Measurements from ENCODE around the gene RNF169.

RNF169 gene

GRCh38 chr11:74786574-74786973 is 37.9 kb downstream of the RNF169 start:
- no peak overlapping the region for H3K4me3 ChIP-seq (ENCODE audit: control insufficient read depth, low read depth, low read length)
- no peak for TF ChIP-seq CTCF (conservative IDR thresholded peaks at IDR 0.05; ENCODE audit: control insufficient read depth, insufficient read depth, low read depth, low read length)
- no peak for DNase-seq (ENCODE audit: low read depth)

DNA sequence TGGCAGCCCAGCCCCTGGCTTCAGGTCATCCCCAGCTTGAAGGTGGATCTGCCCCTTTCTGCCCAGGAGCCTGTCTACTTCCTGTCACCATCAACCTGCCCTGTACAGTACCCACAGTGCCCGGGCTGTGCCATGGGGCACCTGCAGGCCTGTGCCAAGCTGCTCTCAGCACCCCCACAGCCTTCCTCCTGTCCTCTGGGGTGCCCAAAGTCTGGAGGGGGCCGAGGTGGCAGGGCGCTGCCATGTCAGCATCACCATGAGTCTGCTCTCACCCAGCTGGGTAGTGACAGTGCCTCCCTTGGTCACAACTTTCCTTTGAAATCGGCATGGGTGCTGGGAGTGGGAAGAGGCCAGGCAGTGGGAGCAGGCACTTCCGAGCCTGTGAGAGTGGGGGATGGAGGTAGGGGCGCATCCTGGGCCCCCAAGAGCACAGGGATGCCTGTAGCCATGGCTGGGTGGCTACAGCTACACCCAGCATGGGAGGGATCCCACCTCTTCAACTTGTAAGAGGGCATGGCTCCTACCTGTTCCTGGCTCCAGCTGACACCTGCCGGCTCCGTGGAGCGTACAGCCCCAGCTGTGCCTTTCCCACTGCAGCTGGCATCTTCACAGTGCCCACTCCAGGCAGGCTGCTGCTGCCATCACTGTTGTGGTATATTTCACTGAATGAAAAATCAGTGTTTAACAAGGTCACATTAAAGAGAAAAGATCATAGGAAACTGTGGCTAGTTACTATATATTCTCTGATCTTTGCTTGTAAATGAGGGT is 42.9 kb downstream of the RNF169 start:
- no peak for DNase-seq (ENCODE audit: low read depth)
- TF ChIP-seq CTCF (conservative IDR thresholded peaks at IDR 0.05; ENCODE audit: control insufficient read depth, insufficient read depth, low read depth, low read length), result no peak
- no peak overlapping the region for H3K4me3 ChIP-seq (ENCODE audit: control insufficient read depth, low read depth, low read length)

DNA sequence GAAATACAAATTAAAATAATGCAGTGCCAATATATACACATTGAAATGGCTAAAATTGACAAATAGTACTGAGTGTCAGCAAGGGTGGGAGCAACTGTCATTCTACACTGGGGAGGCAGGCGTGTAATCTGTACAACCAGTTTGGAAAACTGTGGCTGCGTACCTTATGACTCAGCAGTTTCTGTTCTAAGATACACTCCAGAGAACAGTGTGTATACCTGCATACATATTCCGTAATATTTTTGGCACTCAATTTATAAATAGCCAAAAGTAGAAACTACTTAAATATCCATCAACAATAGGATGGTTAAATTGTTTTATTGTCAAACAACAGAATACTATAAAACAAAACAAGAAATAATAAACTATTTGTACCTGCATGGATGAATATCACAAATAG is 57.6 kb downstream of the RNF169 start:
- no peak overlapping the region for H3K4me3 ChIP-seq (ENCODE audit: control insufficient read depth, low read depth, low read length)
- DNase-seq (ENCODE audit: low read depth), result no peak
- no peak for TF ChIP-seq CTCF (conservative IDR thresholded peaks at IDR 0.05; ENCODE audit: control insufficient read depth, insufficient read depth, low read depth, low read length)

DNA sequence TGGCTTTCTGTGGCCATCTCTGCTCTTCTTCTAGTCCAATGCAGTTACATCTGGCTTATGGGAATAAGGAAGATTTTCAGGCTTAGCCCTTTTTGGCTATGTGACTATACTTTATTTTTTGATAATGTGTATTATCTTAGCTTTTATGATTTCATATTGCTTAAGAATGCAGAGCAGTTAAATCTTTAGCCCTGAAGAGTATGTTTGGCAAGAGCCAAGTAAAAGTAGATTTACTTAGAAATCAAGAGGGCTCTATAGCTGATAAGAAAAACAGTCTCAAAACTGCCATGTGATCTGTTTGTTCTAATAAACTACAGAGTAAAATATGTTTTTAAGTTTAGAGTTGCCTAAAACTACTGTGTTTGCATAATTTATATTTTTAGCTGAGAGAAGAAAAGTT is 61.2 kb downstream of the RNF169 start:
- no peak overlapping the region for H3K4me3 ChIP-seq (ENCODE audit: control insufficient read depth, low read depth, low read length)
- TF ChIP-seq CTCF (conservative IDR thresholded peaks at IDR 0.05; ENCODE audit: control insufficient read depth, insufficient read depth, low read depth, low read length), result no peak
- no peak for DNase-seq (ENCODE audit: low read depth)

- no peak for DNase-seq (ENCODE audit: low read depth)
- H3K4me3 ChIP-seq (ENCODE audit: control insufficient read depth, low read depth, low read length), result no peak overlapping the region
- TF ChIP-seq CTCF (conservative IDR thresholded peaks at IDR 0.05; ENCODE audit: control insufficient read depth, insufficient read depth, low read depth, low read length), result no peak
Measured at GRCh38 chr11:74815966-74816365, 67.3 kb downstream of the RNF169 start.

- H3K4me3 ChIP-seq (ENCODE audit: control insufficient read depth, low read depth, low read length), result no peak overlapping the region
- TF ChIP-seq CTCF (conservative IDR thresholded peaks at IDR 0.05; ENCODE audit: control insufficient read depth, insufficient read depth, low read depth, low read length), result no peak
- DNase-seq (ENCODE audit: low read depth), result no peak
Measured at GRCh38 chr11:74816664-74817063, 68.0 kb downstream of the RNF169 start.

Measured in fibroblast of mammary gland (primary cell).